ENCODE results near the gene POU2F2.

GRCh38 chr19:42098781-42099180 is 33.5 kb downstream of the POU2F2 start:
- TF ChIP-seq, protein P1, sequence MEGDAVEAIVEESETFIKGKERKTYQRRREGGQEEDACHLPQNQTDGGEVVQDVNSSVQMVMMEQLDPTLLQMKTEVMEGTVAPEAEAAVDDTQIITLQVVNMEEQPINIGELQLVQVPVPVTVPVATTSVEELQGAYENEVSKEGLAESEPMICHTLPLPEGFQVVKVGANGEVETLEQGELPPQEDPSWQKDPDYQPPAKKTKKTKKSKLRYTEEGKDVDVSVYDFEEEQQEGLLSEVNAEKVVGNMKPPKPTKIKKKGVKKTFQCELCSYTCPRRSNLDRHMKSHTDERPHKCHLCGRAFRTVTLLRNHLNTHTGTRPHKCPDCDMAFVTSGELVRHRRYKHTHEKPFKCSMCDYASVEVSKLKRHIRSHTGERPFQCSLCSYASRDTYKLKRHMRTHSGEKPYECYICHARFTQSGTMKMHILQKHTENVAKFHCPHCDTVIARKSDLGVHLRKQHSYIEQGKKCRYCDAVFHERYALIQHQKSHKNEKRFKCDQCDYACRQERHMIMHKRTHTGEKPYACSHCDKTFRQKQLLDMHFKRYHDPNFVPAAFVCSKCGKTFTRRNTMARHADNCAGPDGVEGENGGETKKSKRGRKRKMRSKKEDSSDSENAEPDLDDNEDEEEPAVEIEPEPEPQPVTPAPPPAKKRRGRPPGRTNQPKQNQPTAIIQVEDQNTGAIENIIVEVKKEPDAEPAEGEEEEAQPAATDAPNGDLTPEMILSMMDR (conservative IDR thresholded peaks at IDR 0.05 in 1 of 2, IDR thresholded peaks at IDR 0.05 in 1 of 2; ENCODE audit: extremely low read depth in 1 of 2, insufficient read depth in 1 of 2, low read depth in 1 of 2, low read length in 2 of 2), result no peak
- TF ChIP-seq EZH2 (IDR thresholded peaks at IDR 0.05; ENCODE audit: borderline replicate concordance, low read length), result no peak

All from mammary epithelial cell (primary cell).